Prostate gland (tissue), 2 donors: ENCODE data around the gene TASOR. TPM values are rescaled to one million over a fixed set of nuclear protein-coding genes. Genes with fewer than 3 reads are reported as not detected.

Source experiments
- DNase-seq: peaks from one replicate; pipeline ENCODE4 v3.0.0-alpha.2; 2019; ENCODE audit warnings: low spot score
- H3K27ac ChIP-seq, 2 donors: fragments of 200-600 bp; sonication (generic); 2 replicates each; pipeline ENCODE4 v1.5.1; 2017 to 2019
- H3K27me3 ChIP-seq: fragments of 200-600 bp; sonication (generic); replicated peaks from 2 replicates; pipeline ENCODE4 v1.5.1; 2019; ENCODE audit not compliant: insufficient read depth
- H3K36me3 ChIP-seq, 2 donors: fragments of 200-600 bp; sonication (generic); 1 replicate in 1 of 2; 2 replicates in 1 of 2; pipeline versions ENCODE4 v1.5.1 to v1.8.1; 2017 to 2019
- H3K4me1 ChIP-seq: fragments of 200-600 bp; sonication (generic); replicated peaks from 2 replicates; pipeline ENCODE4 v1.5.1; 2019
- H3K4me3 ChIP-seq, 2 donors: fragments of 200-600 bp; sonication (generic); 2 replicates each; pipeline ENCODE4 v1.5.1; 2017 to 2019
- H3K9me3 ChIP-seq: fragments of 200-600 bp; sonication (generic); 2 replicates; pipeline ENCODE4 v1.5.1; 2017
- CTCF ChIP-seq, 4 experiments: fragments of 200-600 bp in 2 of 4; fragments of 450-650 bp in 2 of 4; sonication (generic) in 2 of 4; IDR thresholded peaks; 1 replicate in 3 of 4; 2 replicates in 1 of 4; pipeline ENCODE4 v1.5.1; 2016 to 2019; ENCODE audit warnings: antibody characterized with exemption in 4 of 4, mild to moderate bottlenecking in 2 of 4, moderate library complexity in 2 of 4
- POLR2A ChIP-seq: fragments of 450-650 bp; IDR thresholded peaks from one replicate; pipeline ENCODE4 v1.6.1; 2016; ENCODE audit warnings: antibody characterized with exemption, mild to moderate bottlenecking
- POLR2AphosphoS5 ChIP-seq: sonication (generic); formaldehyde crosslinking; IDR thresholded peaks from one replicate; pipeline ENCODE4 v1.6.1; 2017; ENCODE audit warnings: antibody characterized with exemption
- WGBS: methylation state at CpG from one replicate; pipeline ENCODE4 v1.1.5; 2018; 5-methylcytosine and 5-hydroxymethylcytosine counted together
- intact Hi-C: fragments of 100-400 bp; cut with DNase I; formaldehyde crosslinking; loops from one replicate; pipeline ENCODE4 v1.14.2; 2022
- total RNA-seq, 2 donors: library from RNA; depleted of rRNA; stranded (reverse); fragments of >200 nt; gene quantifications; one replicate each; pipeline ENCODE4 v1.1.0, GENCODE V29; 2016

TASOR gene
- total RNA-seq, 2 donors from 2014 or later, result 56.5 to 120 TPM

GRCh38 chr3:56691165-56692000 is 8.3 kb upstream of the TASOR start:
- intact Hi-C loops, result no loop called here
- Histone ChIP-seq H3K36me3 (no peaks in the 10 kb centered on the region), H3K27ac (no peak overlapping the region), H3K4me3 (no peak overlapping the region), H3K27me3 (no peaks in the 10 kb centered on the region), H3K4me1 (no peaks in the 10 kb centered on the region), H3K9me3 (no peaks in the 10 kb centered on the region)
- no peak for TF ChIP-seq POLR2A
- TF ChIP-seq POLR2AphosphoS5, result no peak
- no peak for TF ChIP-seq CTCF (IDR thresholded peaks at IDR 0.05)
- WGBS, result 96% methylated on average over 13 of the region's 19 CpGs
- DNase-seq, result no peak

GRCh38 chr3:56689303-56689702 is 6.2 kb upstream of the TASOR start:
- TF ChIP-seq CTCF (IDR thresholded peaks at IDR 0.05) (no peak), POLR2AphosphoS5 (no peak), POLR2A (no peak)
- H3K27me3 ChIP-seq, result no peaks in the 10 kb centered on the region
- no peak overlapping the region for H3K4me3 ChIP-seq
- no peaks in the 10 kb centered on the region for H3K9me3 ChIP-seq
- H3K27ac ChIP-seq, result no peak overlapping the region
- WGBS, result 100% methylated on average over 1 of the region's 1 CpG
- no peak for DNase-seq
- intact Hi-C loops, result no loop called here
- H3K36me3 ChIP-seq, result no peaks in the 10 kb centered on the region
- no peaks in the 10 kb centered on the region for H3K4me1 ChIP-seq

- intact Hi-C loops, result no loop called here
- Histone ChIP-seq H3K4me3 (no peak overlapping the region), H3K9me3 (no peaks in the 10 kb centered on the region), H3K27me3 (no peaks in the 10 kb centered on the region), H3K27ac (no peak overlapping the region), H3K4me1 (no peaks in the 10 kb centered on the region), H3K36me3 (no peaks in the 10 kb centered on the region)
- TF ChIP-seq CTCF (IDR thresholded peaks at IDR 0.05) (no peak), POLR2AphosphoS5 (no peak), POLR2A (no peak)
- DNase-seq, result no peak
- 88% methylated on average over 1 of the region's 1 CpG for WGBS
Measured at GRCh38 chr3:56688191-56688590, 5.1 kb upstream of the TASOR start.

- no peak overlapping the region for H3K4me3 ChIP-seq
- DNase-seq, result peak; percentile 55
- H3K4me1 ChIP-seq, result peaks cover 3% of the 10 kb centered on the region
- H3K27ac ChIP-seq, result peak overlapping the region; percentile 98 to 99
- TF ChIP-seq POLR2A (no peak), POLR2AphosphoS5 (peak; percentile 81)
- H3K36me3 ChIP-seq, result no peaks in the 10 kb centered on the region
- H3K27me3 ChIP-seq, result no peaks in the 10 kb centered on the region
- WGBS, result 54% methylated on average over 13 of the region's 13 CpGs
- intact Hi-C loops, result no loop called here
- H3K9me3 ChIP-seq, result no peaks in the 10 kb centered on the region
Measured at GRCh38 chr3:56684029-56684428, 964 bp upstream of the TASOR start.

DNA sequence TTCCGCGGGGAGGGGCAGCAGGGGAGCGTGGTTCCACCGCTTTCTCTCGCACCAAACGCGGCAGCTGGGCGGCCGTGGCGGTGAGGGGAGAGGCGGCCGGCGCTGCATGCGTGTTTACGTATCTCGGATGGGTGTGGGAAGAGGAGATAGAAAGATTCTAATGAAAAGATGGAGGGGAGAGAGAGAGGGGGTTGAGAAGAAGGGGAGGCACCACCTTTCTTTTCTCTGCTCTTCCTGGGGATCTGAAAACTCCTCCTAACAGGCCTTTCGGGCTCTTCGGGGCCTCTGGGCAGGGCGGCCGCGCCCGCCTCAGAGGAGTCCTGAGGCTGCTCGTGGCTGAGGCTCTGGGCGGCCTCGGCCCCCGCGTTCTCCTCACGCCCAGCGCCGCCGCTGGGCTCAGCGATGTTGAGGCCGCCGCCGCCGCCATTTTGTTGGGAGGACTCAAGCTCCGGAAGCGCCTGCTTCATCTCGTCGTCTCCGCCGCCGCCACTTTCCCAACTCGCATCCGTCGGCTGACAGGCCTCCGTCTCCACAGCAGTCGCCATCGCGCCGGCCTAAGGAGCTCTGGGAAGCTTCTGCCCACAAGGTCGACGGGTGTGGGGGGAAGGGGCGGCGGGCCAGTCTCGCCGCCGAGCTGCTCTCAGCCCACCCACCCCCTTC is 473 bp downstream of the TASOR start:
- H3K9me3 ChIP-seq, result no peaks in the 10 kb centered on the region
- TF ChIP-seq POLR2AphosphoS5, result peak; percentile 38
- TF ChIP-seq CTCF (IDR thresholded peaks at IDR 0.05), result peak in 1 of 4 experiments; percentile 6
- TF ChIP-seq POLR2A, result peak; percentile 55
- DNase-seq, result peak; percentile 65
- peaks cover 3% of the 10 kb centered on the region for H3K4me1 ChIP-seq
- no peaks in the 10 kb centered on the region for H3K27me3 ChIP-seq
- peak overlapping the region; percentile 98 to 99 for H3K27ac ChIP-seq
- WGBS, result under 1% methylated on average over 51 of the region's 58 CpGs
- H3K36me3 ChIP-seq, result no peaks in the 10 kb centered on the region
- intact Hi-C loops, result no loop called here
- peak overlapping the region; percentile 85 to 87 for H3K4me3 ChIP-seq
